ENCODE data around the gene SS18L1.

DNA sequence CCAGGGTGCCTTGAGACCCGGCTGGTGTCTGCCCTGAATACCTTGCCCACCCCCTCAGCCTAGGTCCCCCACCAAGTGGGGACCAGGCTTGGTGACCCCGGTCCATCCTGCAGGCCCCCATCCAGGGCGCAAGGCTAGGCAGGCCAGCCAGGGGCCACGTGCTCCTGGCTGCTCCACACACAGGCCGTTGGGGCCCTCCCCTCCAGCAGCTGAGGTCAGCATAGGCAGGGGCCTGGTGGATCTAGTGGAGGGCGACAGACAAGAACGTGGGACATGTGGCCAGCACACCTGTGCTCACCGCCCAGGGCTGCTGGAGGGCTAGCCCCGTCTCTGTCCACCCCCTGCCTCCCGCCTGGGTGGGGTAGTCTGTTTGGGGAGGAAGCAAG, 84.0 kb downstream of the SS18L1 start:
- TF ChIP-seq, protein P1, sequence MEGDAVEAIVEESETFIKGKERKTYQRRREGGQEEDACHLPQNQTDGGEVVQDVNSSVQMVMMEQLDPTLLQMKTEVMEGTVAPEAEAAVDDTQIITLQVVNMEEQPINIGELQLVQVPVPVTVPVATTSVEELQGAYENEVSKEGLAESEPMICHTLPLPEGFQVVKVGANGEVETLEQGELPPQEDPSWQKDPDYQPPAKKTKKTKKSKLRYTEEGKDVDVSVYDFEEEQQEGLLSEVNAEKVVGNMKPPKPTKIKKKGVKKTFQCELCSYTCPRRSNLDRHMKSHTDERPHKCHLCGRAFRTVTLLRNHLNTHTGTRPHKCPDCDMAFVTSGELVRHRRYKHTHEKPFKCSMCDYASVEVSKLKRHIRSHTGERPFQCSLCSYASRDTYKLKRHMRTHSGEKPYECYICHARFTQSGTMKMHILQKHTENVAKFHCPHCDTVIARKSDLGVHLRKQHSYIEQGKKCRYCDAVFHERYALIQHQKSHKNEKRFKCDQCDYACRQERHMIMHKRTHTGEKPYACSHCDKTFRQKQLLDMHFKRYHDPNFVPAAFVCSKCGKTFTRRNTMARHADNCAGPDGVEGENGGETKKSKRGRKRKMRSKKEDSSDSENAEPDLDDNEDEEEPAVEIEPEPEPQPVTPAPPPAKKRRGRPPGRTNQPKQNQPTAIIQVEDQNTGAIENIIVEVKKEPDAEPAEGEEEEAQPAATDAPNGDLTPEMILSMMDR (IDR thresholded peaks at IDR 0.05; ENCODE audit: insufficient read depth, low read length, poor library complexity, severe bottlenecking): no peak
- no peak for TF ChIP-seq EZH2phosphoT487 (conservative IDR thresholded peaks at IDR 0.05; ENCODE audit: low read length)

Data from SU-DHL-6 (cell line).